ENCODE measurements around the gene RBM20.
"Not testable (repeated sequence)": the region's sequence is repeated elsewhere in the genome, so short reads cannot be mapped to it uniquely, and the experiment has no call there.

Gene RBM20

GRCh38 chr10:110704906-110705476 is 60.9 kb downstream of the RBM20 start:
- no peak for DNase-seq

- not testable (repeated sequence) for DNase-seq
These were observed 61.5 kb downstream of the RBM20 start for GRCh38 chr10:110705596-110705995.

- DNase-seq, result no peak
These were observed 62.6 kb downstream of the RBM20 start for GRCh38 chr10:110706690-110707098.

GRCh38 chr10:110708776-110709443 is 64.8 kb downstream of the RBM20 start:
- no peak for DNase-seq

GRCh38 chr10:110709444-110709828 is 65.3 kb downstream of the RBM20 start:
- no peak for DNase-seq

- DNase-seq, result no peak
These were observed 65.9 kb downstream of the RBM20 start for GRCh38 chr10:110709964-110710587.

GRCh38 chr10:110710621-110711020 is 66.5 kb downstream of the RBM20 start:
- DNase-seq, result no peak

- DNase-seq, result no peak
These were observed 67.2 kb downstream of the RBM20 start for GRCh38 chr10:110711382-110711781.

GRCh38 chr10:110714356-110714755 is 70.2 kb downstream of the RBM20 start:
- DNase-seq, result no peak

GRCh38 chr10:110717781-110718589 is 73.8 kb downstream of the RBM20 start:
- peak in 3 of 56 donors; percentile 1 to 39 (median 4) for DNase-seq

- DNase-seq, result no peak
These were observed 77.4 kb downstream of the RBM20 start for GRCh38 chr10:110721406-110722038.

- no peak for DNase-seq
These were observed 79.2 kb downstream of the RBM20 start for GRCh38 chr10:110723224-110723891.

GRCh38 chr10:110724116-110724921 is 80.2 kb downstream of the RBM20 start:
- no peak for DNase-seq

GRCh38 chr10:110724937-110725336 is 80.8 kb downstream of the RBM20 start:
- DNase-seq, result no peak

GRCh38 chr10:110725801-110726630 is 81.9 kb downstream of the RBM20 start:
- DNase-seq, result no peak

- DNase-seq, result not testable (repeated sequence)
These were observed 83.6 kb downstream of the RBM20 start for GRCh38 chr10:110727785-110728184.

GRCh38 chr10:110730345-110731050 is 86.4 kb downstream of the RBM20 start:
- no peak for DNase-seq

- DNase-seq, result peak in 4 of 56 donors; percentile 1 to 11 (median 2)
These were observed 89.2 kb downstream of the RBM20 start for GRCh38 chr10:110733218-110733952.
